HepG2 (cell line): Measurements from ENCODE around the gene ZNF280A.
"Not testable (repeated sequence)": the region's sequence is repeated elsewhere in the genome, so short reads cannot be mapped to it uniquely, and the experiment has no call there.

Experiments used
- DR1 ChIP-seq: sonication (generic); formaldehyde crosslinking; IDR thresholded peaks from 2 replicates; pipeline ENCODE4 v1.8.0; 2021; ENCODE audit warnings: mild to moderate bottlenecking, missing genetic modification reagents, inconsistent platforms
- NFE2L1 ChIP-seq: sonication (generic); formaldehyde crosslinking; IDR thresholded peaks from 2 replicates; pipeline ENCODE4 v1.4.0; 2020; ENCODE audit warnings: missing genetic modification reagents, mild to moderate bottlenecking, borderline replicate concordance
- PCBP2 ChIP-seq: fragments of 200-400 bp; formaldehyde crosslinking; optimal IDR thresholded peaks from 2 replicates; pipeline ENCODE3; 2018; ENCODE audit warnings: low read length, low read depth; ENCODE audit not compliant: poor library complexity, severe bottlenecking
- PHB2 ChIP-seq: fragments of 450-650 bp; IDR thresholded peaks from 2 replicates; pipeline ENCODE4 v1.6.1; 2018; ENCODE audit not compliant: partially characterized antibody
- POLR2A ChIP-seq, 2 experiments: IDR thresholded peaks; 2 replicates each; pipeline ENCODE4 v1.6.1; 2011; ENCODE audit warnings: low read depth in 2 of 2, low read length in 2 of 2, mild to moderate bottlenecking in 1 of 2, moderate library complexity in 1 of 2; ENCODE audit not compliant: insufficient read depth in 1 of 2
- POLR2AphosphoS5 ChIP-seq: IDR thresholded peaks from 2 replicates; pipeline ENCODE4 v1.6.1; 2012; ENCODE audit warnings: low read depth, low read length
- TF ChIP-seq, protein P1 (sequence below): sonication (generic); formaldehyde crosslinking; IDR thresholded peaks from 2 replicates; pipeline ENCODE4 v1.4.0; 2020; ENCODE audit warnings: missing genetic modification reagents
- TF ChIP-seq, protein P2 (sequence below): sonication (generic); formaldehyde crosslinking; IDR thresholded peaks from 2 replicates; pipeline ENCODE4 v1.5.0; 2020; ENCODE audit warnings: mild to moderate bottlenecking, missing genetic modification reagents, moderate library complexity
- TF ChIP-seq, protein P3 (sequence below): sonication (generic); formaldehyde crosslinking; IDR thresholded peaks from 2 replicates; pipeline ENCODE4 v1.4.0; 2020; ENCODE audit warnings: low read depth, missing genetic modification reagents

DNA sequence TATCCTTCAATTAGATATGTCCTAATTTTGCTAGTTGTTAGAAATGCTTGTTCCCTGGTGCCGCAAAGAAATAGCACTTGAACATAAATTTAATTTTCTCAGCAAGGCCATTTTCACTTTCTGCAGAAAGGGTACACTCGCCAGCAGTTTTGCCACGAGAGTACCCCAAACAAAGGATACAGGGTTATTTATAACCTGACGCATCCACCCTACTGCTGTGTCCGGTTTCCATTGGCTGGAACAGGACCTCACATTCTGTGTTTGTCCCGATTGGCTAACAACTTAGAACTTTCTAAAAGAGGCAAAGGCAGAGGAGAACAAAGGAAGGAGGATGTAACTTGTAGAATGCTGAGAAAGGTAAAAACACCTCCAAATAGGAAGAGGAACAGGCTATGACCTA lies 10.2 kb downstream of the ZNF280A start:
- TF ChIP-seq PHB2; POLR2AphosphoS5; PCBP2; POLR2A (IDR thresholded peaks at IDR 0.05; ENCODE audit: insufficient read depth in 1 of 2, low read depth in 2 of 2, low read length in 2 of 2); DR1; NFE2L1 (CRISPR knock-in tag): not testable (repeated sequence)
- TF ChIP-seq, protein P1, sequence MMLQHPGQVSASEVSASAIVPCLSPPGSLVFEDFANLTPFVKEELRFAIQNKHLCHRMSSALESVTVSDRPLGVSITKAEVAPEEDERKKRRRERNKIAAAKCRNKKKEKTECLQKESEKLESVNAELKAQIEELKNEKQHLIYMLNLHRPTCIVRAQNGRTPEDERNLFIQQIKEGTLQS (CRISPR knock-in tag), result not testable (repeated sequence)
- TF ChIP-seq, protein P2, sequence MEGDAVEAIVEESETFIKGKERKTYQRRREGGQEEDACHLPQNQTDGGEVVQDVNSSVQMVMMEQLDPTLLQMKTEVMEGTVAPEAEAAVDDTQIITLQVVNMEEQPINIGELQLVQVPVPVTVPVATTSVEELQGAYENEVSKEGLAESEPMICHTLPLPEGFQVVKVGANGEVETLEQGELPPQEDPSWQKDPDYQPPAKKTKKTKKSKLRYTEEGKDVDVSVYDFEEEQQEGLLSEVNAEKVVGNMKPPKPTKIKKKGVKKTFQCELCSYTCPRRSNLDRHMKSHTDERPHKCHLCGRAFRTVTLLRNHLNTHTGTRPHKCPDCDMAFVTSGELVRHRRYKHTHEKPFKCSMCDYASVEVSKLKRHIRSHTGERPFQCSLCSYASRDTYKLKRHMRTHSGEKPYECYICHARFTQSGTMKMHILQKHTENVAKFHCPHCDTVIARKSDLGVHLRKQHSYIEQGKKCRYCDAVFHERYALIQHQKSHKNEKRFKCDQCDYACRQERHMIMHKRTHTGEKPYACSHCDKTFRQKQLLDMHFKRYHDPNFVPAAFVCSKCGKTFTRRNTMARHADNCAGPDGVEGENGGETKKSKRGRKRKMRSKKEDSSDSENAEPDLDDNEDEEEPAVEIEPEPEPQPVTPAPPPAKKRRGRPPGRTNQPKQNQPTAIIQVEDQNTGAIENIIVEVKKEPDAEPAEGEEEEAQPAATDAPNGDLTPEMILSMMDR (CRISPR knock-in tag), result not testable (repeated sequence)
- TF ChIP-seq, protein P3, sequence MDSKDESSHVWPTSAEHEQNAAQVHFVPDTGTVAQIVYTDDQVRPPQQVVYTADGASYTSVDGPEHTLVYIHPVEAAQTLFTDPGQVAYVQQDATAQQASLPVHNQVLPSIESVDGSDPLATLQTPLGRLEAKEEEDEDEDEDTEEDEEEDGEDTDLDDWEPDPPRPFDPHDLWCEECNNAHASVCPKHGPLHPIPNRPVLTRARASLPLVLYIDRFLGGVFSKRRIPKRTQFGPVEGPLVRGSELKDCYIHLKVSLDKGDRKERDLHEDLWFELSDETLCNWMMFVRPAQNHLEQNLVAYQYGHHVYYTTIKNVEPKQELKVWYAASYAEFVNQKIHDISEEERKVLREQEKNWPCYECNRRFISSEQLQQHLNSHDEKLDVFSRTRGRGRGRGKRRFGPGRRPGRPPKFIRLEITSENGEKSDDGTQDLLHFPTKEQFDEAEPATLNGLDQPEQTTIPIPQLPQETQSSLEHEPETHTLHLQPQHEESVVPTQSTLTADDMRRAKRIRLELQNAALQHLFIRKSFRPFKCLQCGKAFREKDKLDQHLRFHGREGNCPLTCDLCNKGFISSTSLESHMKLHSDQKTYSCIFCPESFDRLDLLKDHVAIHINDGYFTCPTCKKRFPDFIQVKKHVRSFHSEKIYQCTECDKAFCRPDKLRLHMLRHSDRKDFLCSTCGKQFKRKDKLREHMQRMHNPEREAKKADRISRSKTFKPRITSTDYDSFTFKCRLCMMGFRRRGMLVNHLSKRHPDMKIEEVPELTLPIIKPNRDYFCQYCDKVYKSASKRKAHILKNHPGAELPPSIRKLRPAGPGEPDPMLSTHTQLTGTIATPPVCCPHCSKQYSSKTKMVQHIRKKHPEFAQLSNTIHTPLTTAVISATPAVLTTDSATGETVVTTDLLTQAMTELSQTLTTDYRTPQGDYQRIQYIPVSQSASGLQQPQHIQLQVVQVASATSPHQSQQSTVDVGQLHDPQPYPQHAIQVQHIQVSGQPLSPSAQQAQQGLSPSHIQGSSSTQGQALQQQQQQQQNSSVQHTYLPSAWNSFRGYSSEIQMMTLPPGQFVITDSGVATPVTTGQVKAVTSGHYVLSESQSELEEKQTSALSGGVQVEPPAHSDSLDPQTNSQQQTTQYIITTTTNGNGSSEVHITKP (CRISPR knock-in tag), result not testable (repeated sequence)
